WTC11 (cell line): Measurements from ENCODE around the gene HNRNPUL2. TPM values are rescaled to one million over a fixed set of nuclear protein-coding genes. Genes with fewer than 3 reads are reported as not detected.

ENCODE experiments used
- ATAC-seq: fragments of 200-7000 bp; cut with Tn5 transposase; 2 replicates; pipeline ENCODE4 v1.10.0; 2021; ENCODE audit warnings: mild to moderate bottlenecking, moderate library complexity
- CTCF ChIA-PET: fragments of 300-600 bp; sonication (Branson Sonifier 250); formaldehyde crosslinking; loops from one replicate; lab custom pipeline; 2021; ENCODE audit warnings: antibody characterized with exemption; lab: Charles Lee
- POLR2A ChIA-PET: fragments of 350-600 bp; sonication (Branson Sonifier 250); formaldehyde crosslinking; loops from one replicate; lab custom pipeline; 2021; ENCODE audit warnings: antibody characterized with exemption; lab: Charles Lee
- DNase-seq: peaks from one replicate; pipeline ENCODE4 v3.0.0; 2021; ENCODE audit warnings: low spot score
- H3K27ac Mint-ChIP-seq: 2 replicates; pipeline ENCODE4 v1.8.0; 2021; ENCODE audit warnings: mixed read lengths
- H3K27me3 Mint-ChIP-seq: 2 replicates; pipeline ENCODE4 v1.8.0; 2021; ENCODE audit warnings: low read depth, mild to moderate bottlenecking, moderate library complexity, mixed read lengths
- H3K36me3 Mint-ChIP-seq: 2 replicates; pipeline ENCODE4 v1.8.0; 2021; ENCODE audit warnings: mixed read lengths
- H3K4me1 Mint-ChIP-seq: 2 replicates; pipeline ENCODE4 v1.8.0; 2022; ENCODE audit warnings: mixed read lengths
- H3K4me3 Mint-ChIP-seq: 2 replicates; pipeline ENCODE4 v1.8.0; 2021; ENCODE audit warnings: mild to moderate bottlenecking, moderate library complexity, mixed read lengths
- H3K9me3 Mint-ChIP-seq: 2 replicates; pipeline ENCODE4 v1.8.0; 2021; ENCODE audit warnings: mixed read lengths
- EMX1 ChIP-seq: fragments of 250-450 bp; sonication (Bioruptor Pico); IDR thresholded peaks from 2 replicates; pipeline ENCODE4 v1.8.0; 2021; ENCODE audit warnings: mild to moderate bottlenecking
- IRF2 ChIP-seq: sonication (generic); formaldehyde crosslinking; IDR thresholded peaks from 2 replicates; pipeline ENCODE4 v1.8.0; 2022; ENCODE audit warnings: low read depth, missing genetic modification reagents, borderline replicate concordance
- JUN ChIP-seq: sonication (generic); formaldehyde crosslinking; IDR thresholded peaks from 2 replicates; pipeline ENCODE4 v1.8.0; 2023; ENCODE audit warnings: mild to moderate bottlenecking, missing genetic modification reagents
- MYBL2 ChIP-seq: sonication (generic); formaldehyde crosslinking; IDR thresholded peaks from 2 replicates; pipeline ENCODE4 v1.8.1; 2023; ENCODE audit warnings: mild to moderate bottlenecking, moderate library complexity, missing genetic modification reagents
- SMAD3 ChIP-seq: sonication (generic); formaldehyde crosslinking; IDR thresholded peaks from 2 replicates; pipeline ENCODE4 v1.8.0; 2022; ENCODE audit warnings: missing genetic modification reagents, mild to moderate bottlenecking, borderline replicate concordance
- SP1 ChIP-seq: sonication (generic); formaldehyde crosslinking; conservative IDR thresholded peaks from 2 replicates; pipeline ENCODE4 v1.8.1; 2022; ENCODE audit warnings: missing genetic modification reagents
- TEAD4 ChIP-seq: sonication (generic); formaldehyde crosslinking; IDR thresholded peaks from 2 replicates; pipeline ENCODE4 v1.8.0; 2022; ENCODE audit warnings: mild to moderate bottlenecking, missing genetic modification reagents
- ZBTB21 ChIP-seq: sonication (generic); formaldehyde crosslinking; IDR thresholded peaks from 2 replicates; pipeline ENCODE4 v1.8.1; 2023; ENCODE audit warnings: mild to moderate bottlenecking, missing genetic modification reagents, borderline replicate concordance
- ZNF219 ChIP-seq: sonication (generic); formaldehyde crosslinking; IDR thresholded peaks from 2 replicates; pipeline ENCODE4 v1.8.0; 2023; ENCODE audit warnings: missing genetic modification reagents, mild to moderate bottlenecking, borderline replicate concordance
- ZNF671 ChIP-seq: fragments of 250-450 bp; sonication (Bioruptor Pico); IDR thresholded peaks from 2 replicates; pipeline ENCODE4 v1.8.0; 2021; ENCODE audit warnings: mild to moderate bottlenecking
- total RNA-seq: library from RNA; stranded (reverse); gene quantifications from 3 replicates; pipeline ENCODE4 v1.2.3, GENCODE V29; 2021
- TF ChIP-seq, protein P1 (sequence below): sonication (generic); formaldehyde crosslinking; IDR thresholded peaks from 2 replicates; pipeline ENCODE4 v1.8.1; 2022; ENCODE audit warnings: missing genetic modification reagents, borderline replicate concordance
- TF ChIP-seq, protein P2 (sequence below): fragments of 200-600 bp; IDR thresholded peaks from 2 replicates; pipeline ENCODE4 v1.8.0; 2022; ENCODE audit warnings: antibody characterized with exemption
- TF ChIP-seq, protein P3 (sequence below): sonication (generic); formaldehyde crosslinking; IDR thresholded peaks from 2 replicates; pipeline ENCODE4 v1.8.1; 2022; ENCODE audit warnings: mild to moderate bottlenecking, missing genetic modification reagents, moderate library complexity, borderline replicate concordance
- TF ChIP-seq, protein P4 (sequence below): sonication (generic); formaldehyde crosslinking; IDR thresholded peaks from 2 replicates; pipeline ENCODE4 v1.8.1; 2023; ENCODE audit warnings: mild to moderate bottlenecking, moderate library complexity, missing genetic modification reagents
- TF ChIP-seq, protein P5 (sequence below): sonication (generic); formaldehyde crosslinking; IDR thresholded peaks from 2 replicates; pipeline ENCODE4 v1.8.0; 2023; ENCODE audit warnings: missing genetic modification reagents, mild to moderate bottlenecking, borderline replicate concordance
- TF ChIP-seq, protein P6 (sequence below): sonication (generic); formaldehyde crosslinking; IDR thresholded peaks from 2 replicates; pipeline ENCODE4 v1.8.1; 2023; ENCODE audit warnings: mild to moderate bottlenecking, missing genetic modification reagents, moderate library complexity

Gene HNRNPUL2
- total RNA-seq, 1 experiment from 2014 or later, result 42.1 TPM

DNA sequence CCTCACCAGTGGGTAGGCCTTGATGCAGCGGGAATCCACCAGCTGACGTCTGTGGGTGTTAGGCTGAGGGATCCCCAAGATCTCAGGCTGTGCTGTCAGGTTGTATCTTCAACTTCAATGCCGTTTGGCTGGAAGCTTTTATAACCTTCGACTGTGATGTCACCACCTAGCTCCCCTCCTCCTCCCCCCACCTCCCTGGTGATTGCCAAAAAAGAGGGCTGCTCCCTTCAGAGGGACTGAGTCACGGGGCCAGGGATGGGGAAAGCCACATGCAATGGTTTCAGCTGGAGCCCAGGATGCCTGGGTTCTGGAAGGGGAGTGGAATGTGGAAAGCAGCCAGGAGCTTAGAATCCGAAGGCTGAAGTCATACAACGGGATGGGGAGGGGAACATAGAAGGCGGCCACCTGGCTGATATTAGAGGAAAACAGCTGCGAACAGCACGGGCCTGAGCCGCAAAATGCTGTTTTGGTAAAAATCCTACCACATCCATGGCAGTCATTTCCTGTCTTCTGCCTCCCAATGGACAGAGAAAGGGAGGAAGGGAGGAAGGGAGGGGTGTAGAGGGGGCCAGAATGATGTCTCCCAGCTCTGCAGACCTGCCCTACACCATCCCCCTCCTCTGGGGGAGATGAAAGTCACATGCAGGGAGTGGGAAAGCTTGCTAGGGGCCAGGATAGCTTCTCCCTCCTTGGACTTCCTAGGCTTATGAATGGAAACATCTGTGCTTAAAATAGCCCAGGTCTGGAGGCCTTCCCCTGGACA is 37.7 kb downstream of the HNRNPUL2 start, which contains the start of gene LRRN4CL (continued):
- TF ChIP-seq, protein P1, sequence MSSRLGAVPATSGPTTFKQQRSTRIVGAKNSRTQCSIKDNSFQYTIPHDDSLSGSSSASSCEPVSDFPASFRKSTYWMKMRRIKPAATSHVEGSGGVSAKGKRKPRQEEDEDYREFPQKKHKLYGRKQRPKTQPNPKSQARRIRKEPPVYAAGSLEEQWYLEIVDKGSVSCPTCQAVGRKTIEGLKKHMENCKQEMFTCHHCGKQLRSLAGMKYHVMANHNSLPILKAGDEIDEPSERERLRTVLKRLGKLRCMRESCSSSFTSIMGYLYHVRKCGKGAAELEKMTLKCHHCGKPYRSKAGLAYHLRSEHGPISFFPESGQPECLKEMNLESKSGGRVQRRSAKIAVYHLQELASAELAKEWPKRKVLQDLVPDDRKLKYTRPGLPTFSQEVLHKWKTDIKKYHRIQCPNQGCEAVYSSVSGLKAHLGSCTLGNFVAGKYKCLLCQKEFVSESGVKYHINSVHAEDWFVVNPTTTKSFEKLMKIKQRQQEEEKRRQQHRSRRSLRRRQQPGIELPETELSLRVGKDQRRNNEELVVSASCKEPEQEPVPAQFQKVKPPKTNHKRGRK (CRISPR knock-in tag), result no peak
- TF ChIP-seq, protein P2, sequence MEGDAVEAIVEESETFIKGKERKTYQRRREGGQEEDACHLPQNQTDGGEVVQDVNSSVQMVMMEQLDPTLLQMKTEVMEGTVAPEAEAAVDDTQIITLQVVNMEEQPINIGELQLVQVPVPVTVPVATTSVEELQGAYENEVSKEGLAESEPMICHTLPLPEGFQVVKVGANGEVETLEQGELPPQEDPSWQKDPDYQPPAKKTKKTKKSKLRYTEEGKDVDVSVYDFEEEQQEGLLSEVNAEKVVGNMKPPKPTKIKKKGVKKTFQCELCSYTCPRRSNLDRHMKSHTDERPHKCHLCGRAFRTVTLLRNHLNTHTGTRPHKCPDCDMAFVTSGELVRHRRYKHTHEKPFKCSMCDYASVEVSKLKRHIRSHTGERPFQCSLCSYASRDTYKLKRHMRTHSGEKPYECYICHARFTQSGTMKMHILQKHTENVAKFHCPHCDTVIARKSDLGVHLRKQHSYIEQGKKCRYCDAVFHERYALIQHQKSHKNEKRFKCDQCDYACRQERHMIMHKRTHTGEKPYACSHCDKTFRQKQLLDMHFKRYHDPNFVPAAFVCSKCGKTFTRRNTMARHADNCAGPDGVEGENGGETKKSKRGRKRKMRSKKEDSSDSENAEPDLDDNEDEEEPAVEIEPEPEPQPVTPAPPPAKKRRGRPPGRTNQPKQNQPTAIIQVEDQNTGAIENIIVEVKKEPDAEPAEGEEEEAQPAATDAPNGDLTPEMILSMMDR, result no peak
- TF ChIP-seq JUN (CRISPR knock-in tag) (no peak), TEAD4 (CRISPR knock-in tag) (no peak), EMX1 (CRISPR knock-in tag) (no peak), MYBL2 (CRISPR knock-in tag) (no peak), ZNF671 (CRISPR knock-in tag) (no peak)
- TF ChIP-seq, protein P3, sequence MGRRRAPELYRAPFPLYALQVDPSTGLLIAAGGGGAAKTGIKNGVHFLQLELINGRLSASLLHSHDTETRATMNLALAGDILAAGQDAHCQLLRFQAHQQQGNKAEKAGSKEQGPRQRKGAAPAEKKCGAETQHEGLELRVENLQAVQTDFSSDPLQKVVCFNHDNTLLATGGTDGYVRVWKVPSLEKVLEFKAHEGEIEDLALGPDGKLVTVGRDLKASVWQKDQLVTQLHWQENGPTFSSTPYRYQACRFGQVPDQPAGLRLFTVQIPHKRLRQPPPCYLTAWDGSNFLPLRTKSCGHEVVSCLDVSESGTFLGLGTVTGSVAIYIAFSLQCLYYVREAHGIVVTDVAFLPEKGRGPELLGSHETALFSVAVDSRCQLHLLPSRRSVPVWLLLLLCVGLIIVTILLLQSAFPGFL (CRISPR knock-in tag), result no peak
- TF ChIP-seq, protein P4, sequence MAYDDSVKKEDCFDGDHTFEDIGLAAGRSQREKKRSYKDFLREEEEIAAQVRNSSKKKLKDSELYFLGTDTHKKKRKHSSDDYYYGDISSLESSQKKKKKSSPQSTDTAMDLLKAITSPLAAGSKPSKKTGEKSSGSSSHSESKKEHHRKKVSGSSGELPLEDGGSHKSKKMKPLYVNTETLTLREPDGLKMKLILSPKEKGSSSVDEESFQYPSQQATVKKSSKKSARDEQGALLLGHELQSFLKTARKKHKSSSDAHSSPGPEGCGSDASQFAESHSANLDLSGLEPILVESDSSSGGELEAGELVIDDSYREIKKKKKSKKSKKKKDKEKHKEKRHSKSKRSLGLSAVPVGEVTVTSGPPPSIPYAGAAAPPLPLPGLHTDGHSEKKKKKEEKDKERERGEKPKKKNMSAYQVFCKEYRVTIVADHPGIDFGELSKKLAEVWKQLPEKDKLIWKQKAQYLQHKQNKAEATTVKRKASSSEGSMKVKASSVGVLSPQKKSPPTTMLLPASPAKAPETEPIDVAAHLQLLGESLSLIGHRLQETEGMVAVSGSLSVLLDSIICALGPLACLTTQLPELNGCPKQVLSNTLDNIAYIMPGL (CRISPR knock-in tag), result no peak

DNA sequence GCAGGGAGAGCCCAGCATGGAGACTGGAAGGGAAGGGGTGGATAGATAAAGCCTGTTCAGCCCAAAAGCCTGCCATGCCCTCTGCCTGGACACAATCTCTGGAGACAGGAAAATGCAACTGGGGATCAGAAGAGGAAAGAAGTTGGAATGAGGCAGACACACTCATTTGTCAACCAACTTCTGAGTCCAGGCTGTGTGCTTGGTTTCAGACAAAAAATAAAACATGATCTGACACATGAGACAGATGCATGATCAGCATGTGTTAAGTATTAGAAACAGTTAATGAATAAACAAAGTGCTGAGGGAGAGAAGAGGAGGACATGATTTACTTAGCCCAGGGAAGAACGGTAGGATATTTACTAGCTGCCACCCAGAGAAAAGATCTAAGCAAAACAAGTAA is 38.8 kb downstream of the HNRNPUL2 start:
- TF ChIP-seq IRF2 (CRISPR knock-in tag) (no peak), SP1 (CRISPR knock-in tag) (no peak), ZBTB21 (CRISPR knock-in tag) (no peak), ZNF219 (CRISPR knock-in tag) (no peak), SMAD3 (CRISPR knock-in tag) (no peak)
- TF ChIP-seq, protein P5, sequence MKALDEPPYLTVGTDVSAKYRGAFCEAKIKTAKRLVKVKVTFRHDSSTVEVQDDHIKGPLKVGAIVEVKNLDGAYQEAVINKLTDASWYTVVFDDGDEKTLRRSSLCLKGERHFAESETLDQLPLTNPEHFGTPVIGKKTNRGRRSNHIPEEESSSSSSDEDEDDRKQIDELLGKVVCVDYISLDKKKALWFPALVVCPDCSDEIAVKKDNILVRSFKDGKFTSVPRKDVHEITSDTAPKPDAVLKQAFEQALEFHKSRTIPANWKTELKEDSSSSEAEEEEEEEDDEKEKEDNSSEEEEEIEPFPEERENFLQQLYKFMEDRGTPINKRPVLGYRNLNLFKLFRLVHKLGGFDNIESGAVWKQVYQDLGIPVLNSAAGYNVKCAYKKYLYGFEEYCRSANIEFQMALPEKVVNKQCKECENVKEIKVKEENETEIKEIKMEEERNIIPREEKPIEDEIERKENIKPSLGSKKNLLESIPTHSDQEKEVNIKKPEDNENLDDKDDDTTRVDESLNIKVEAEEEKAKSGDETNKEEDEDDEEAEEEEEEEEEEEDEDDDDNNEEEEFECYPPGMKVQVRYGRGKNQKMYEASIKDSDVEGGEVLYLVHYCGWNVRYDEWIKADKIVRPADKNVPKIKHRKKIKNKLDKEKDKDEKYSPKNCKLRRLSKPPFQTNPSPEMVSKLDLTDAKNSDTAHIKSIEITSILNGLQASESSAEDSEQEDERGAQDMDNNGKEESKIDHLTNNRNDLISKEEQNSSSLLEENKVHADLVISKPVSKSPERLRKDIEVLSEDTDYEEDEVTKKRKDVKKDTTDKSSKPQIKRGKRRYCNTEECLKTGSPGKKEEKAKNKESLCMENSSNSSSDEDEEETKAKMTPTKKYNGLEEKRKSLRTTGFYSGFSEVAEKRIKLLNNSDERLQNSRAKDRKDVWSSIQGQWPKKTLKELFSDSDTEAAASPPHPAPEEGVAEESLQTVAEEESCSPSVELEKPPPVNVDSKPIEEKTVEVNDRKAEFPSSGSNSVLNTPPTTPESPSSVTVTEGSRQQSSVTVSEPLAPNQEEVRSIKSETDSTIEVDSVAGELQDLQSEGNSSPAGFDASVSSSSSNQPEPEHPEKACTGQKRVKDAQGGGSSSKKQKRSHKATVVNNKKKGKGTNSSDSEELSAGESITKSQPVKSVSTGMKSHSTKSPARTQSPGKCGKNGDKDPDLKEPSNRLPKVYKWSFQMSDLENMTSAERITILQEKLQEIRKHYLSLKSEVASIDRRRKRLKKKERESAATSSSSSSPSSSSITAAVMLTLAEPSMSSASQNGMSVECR (CRISPR knock-in tag), result no peak
- TF ChIP-seq, protein P6, sequence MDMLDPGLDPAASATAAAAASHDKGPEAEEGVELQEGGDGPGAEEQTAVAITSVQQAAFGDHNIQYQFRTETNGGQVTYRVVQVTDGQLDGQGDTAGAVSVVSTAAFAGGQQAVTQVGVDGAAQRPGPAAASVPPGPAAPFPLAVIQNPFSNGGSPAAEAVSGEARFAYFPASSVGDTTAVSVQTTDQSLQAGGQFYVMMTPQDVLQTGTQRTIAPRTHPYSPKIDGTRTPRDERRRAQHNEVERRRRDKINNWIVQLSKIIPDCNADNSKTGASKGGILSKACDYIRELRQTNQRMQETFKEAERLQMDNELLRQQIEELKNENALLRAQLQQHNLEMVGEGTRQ (CRISPR knock-in tag), result no peak
- peak overlapping the region; percentile 47 for H3K27ac Mint-ChIP-seq
- no peaks in the 10 kb centered on the region for H3K9me3 Mint-ChIP-seq
- DNase-seq, result no peak
- H3K27me3 Mint-ChIP-seq, result no peaks in the 10 kb centered on the region
- no peak for ATAC-seq
- CTCF ChIA-PET, result interaction anchor here (0.8 to 3.0 kb wide), 4 partner anchors 39 to 284 kb away, joined by 3 to 10 read pairs (median 6); partner anchors contain the start of genes HNRNPUL2 and TMEM179B
- H3K4me3 Mint-ChIP-seq, result 0 out of 2 replicates have a peak overlapping the region, but pooled peaks have one; percentile 40
- peaks cover 9% of the 10 kb centered on the region; the same call in 1 of the 2 replicates for H3K4me1 Mint-ChIP-seq
- POLR2A ChIA-PET, result interaction anchor here (0.6 to 2.2 kb wide), 2 partner anchors 18 to 249 kb away, joined by 3 to 9 read pairs; partner anchors contain the start of genes BSCL2 and GNG3
- peaks cover 21% of the 10 kb centered on the region for H3K36me3 Mint-ChIP-seq
